NCI-H446 treated with DMSO at 0.1 percent for 48 hours (cell line): ENCODE results near the gene CDH4.

Source experiments
- DNase-seq: peaks from one replicate; lab custom pipeline; 2025; lab: John Stamatoyannopoulos, UW

CDH4 gene

GRCh38 chr20:61493798-61494305 lies 241.8 kb downstream of the CDH4 start:
- DNase-seq, result no peak

- DNase-seq, result no peak
Observed at GRCh38 chr20:61494763-61495575, 242.9 kb downstream of the CDH4 start.

- no peak for DNase-seq
Observed at GRCh38 chr20:61497029-61497627, 245.1 kb downstream of the CDH4 start.

GRCh38 chr20:61499859-61500554 lies 247.9 kb downstream of the CDH4 start:
- no peak for DNase-seq

- no peak for DNase-seq
Observed at GRCh38 chr20:61500791-61501321, 248.8 kb downstream of the CDH4 start.

GRCh38 chr20:61502433-61502832 lies 250.4 kb downstream of the CDH4 start:
- no peak for DNase-seq

- no peak for DNase-seq
Observed at GRCh38 chr20:61503106-61503505, 251.0 kb downstream of the CDH4 start.

GRCh38 chr20:61505508-61505907 lies 253.4 kb downstream of the CDH4 start:
- no peak for DNase-seq

- DNase-seq, result no peak
Observed at GRCh38 chr20:61507778-61508177, 255.7 kb downstream of the CDH4 start.

GRCh38 chr20:61508301-61509096 lies 256.4 kb downstream of the CDH4 start:
- DNase-seq, result no peak

- no peak for DNase-seq
Observed at GRCh38 chr20:61510778-61511330, 258.8 kb downstream of the CDH4 start.

GRCh38 chr20:61512475-61512874 lies 260.4 kb downstream of the CDH4 start:
- no peak for DNase-seq

- no peak for DNase-seq
Observed at GRCh38 chr20:61513124-61514017, 261.3 kb downstream of the CDH4 start.

- DNase-seq, result no peak
Observed at GRCh38 chr20:61514018-61514365, 261.9 kb downstream of the CDH4 start.

GRCh38 chr20:61514396-61514795 lies 262.3 kb downstream of the CDH4 start:
- DNase-seq, result no peak

- DNase-seq, result no peak
Observed at GRCh38 chr20:61514805-61515505, 262.9 kb downstream of the CDH4 start.

GRCh38 chr20:61515922-61516321 lies 263.9 kb downstream of the CDH4 start:
- no peak for DNase-seq

- DNase-seq, result no peak
Observed at GRCh38 chr20:61516346-61517208, 264.5 kb downstream of the CDH4 start.

GRCh38 chr20:61517419-61517818 lies 265.4 kb downstream of the CDH4 start:
- DNase-seq, result no peak
